RWPE1 (cell line): ENCODE measurements around the gene HS6ST3.

Source experiments
- CTCF ChIA-PET: fragments of 350-600 bp; sonication (Branson Sonifier 250); formaldehyde crosslinking; extraction: SDS; loops from one replicate; lab custom pipeline; 2021; lab: Yijun Ruan, JAX
- POLR2A ChIA-PET: fragments of 400-600 bp; formaldehyde crosslinking; extraction: SDS; loops from one replicate; lab custom pipeline; 2020; ENCODE audit warnings: antibody characterized with exemption; ENCODE audit not compliant: low non-redundant PET; lab: Yijun Ruan, JAX
- DNase-seq: peaks from one replicate; pipeline ENCODE4 v3.0.0; 2012; ENCODE audit warnings: low spot score
- H3K27ac ChIP-seq: fragments of 450-650 bp; 2 replicates; pipeline ENCODE4 v1.5.1; 2017
- TF ChIP-seq, protein P1 (sequence below): fragments of 450-650 bp; conservative IDR thresholded peaks from 2 replicates; pipeline ENCODE4 v1.5.1; 2017; ENCODE audit warnings: low read depth, mild to moderate bottlenecking

HS6ST3 gene

DNA sequence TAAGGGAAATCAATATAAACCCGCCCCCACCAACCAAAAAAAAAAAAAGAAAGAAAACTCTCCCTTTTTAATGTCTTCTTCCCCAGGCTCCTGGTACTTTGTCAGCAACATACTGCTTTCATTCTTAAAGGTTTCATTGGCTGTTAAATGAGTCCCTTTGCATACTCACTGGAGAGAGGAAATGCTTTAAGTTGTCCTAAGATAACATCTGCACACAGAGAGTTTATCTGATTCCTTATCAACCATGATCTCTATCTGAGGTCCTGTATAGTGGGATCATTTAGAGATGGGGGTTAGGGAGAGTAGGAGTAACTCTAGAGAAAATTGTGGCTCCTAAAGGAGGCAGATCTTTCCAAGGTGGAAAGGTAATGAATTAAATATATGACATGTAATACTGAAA is 747.9 kb downstream of the HS6ST3 start:
- POLR2A ChIA-PET, result no interaction called here
- TF ChIP-seq, protein P1, sequence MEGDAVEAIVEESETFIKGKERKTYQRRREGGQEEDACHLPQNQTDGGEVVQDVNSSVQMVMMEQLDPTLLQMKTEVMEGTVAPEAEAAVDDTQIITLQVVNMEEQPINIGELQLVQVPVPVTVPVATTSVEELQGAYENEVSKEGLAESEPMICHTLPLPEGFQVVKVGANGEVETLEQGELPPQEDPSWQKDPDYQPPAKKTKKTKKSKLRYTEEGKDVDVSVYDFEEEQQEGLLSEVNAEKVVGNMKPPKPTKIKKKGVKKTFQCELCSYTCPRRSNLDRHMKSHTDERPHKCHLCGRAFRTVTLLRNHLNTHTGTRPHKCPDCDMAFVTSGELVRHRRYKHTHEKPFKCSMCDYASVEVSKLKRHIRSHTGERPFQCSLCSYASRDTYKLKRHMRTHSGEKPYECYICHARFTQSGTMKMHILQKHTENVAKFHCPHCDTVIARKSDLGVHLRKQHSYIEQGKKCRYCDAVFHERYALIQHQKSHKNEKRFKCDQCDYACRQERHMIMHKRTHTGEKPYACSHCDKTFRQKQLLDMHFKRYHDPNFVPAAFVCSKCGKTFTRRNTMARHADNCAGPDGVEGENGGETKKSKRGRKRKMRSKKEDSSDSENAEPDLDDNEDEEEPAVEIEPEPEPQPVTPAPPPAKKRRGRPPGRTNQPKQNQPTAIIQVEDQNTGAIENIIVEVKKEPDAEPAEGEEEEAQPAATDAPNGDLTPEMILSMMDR, result no peak
- no peak for DNase-seq
- CTCF ChIA-PET, result no interaction called here
- H3K27ac ChIP-seq, result no peak overlapping the region

DNA sequence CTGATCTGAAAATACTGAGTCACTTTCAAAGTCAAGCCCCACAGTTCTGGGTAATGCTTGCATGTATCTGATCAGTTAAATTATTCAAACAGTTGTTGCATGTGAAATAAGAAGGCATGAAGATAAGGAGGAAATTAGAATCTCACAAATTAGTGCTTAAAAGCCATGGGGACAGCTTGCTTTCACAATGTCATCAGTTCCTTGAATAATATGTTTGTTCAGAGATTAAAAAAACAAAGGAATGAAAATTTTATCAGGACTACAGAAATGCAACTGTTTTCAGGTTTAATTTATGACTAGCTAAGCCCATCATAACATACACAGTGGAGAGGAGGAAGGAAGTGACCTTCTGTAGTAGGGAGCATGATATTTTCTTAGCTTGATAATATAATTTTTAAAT is 754.3 kb downstream of the HS6ST3 start:
- POLR2A ChIA-PET, result no interaction called here
- TF ChIP-seq, protein P1, result no peak
- CTCF ChIA-PET, result no interaction called here
- no peak for DNase-seq
- no peak overlapping the region for H3K27ac ChIP-seq

DNA sequence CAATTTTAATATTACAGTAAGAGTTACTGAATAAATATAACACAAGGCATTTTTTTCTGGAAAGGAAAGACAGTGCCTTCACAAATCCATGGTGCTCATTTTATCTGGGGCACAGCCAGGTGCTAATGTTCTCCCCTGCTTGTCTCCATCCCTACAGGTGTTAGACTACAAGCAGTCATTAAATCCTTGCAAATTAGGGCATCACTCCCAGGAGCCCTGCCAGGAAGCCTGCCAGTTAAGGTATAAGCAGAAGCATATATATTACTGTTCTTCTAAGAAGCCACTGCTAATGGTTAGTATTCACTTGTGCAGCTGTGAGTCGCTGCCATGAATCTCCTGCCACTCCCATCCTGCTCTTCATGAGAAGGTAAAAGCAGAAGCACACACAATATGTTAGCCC is 754.7 kb downstream of the HS6ST3 start:
- POLR2A ChIA-PET, result no interaction called here

DNA sequence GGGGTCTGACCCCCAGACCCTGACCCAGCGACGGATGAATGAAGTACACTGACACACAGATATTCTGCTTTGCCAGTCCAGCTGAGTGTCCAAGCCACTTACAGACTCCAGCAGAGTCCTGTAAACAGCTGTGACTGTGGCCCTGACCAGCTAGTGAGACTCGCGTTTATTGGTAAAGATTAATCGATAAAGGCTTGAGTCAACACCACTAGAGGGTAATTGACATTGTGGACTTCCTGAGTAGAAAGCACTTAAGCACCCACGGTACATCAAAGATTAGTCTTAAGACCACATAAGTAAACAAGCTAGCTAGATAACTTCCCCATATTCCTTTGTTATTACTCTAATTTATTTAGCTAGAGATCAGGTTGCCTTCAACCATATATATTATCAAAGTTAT is 758.4 kb downstream of the HS6ST3 start:
- H3K27ac ChIP-seq, result no peak overlapping the region
- TF ChIP-seq, protein P1, result no peak
- CTCF ChIA-PET, result interaction anchor here (0.7 kb wide), 1 partner anchor 40 kb away, joined by 3 read pairs; no protein-coding TSS in a partner anchor
- POLR2A ChIA-PET, result no interaction called here
- DNase-seq, result no peak

More for the DNA sequence above, 754.7 kb downstream of the HS6ST3 start:
- DNase-seq, result no peak
- H3K27ac ChIP-seq, result no peak overlapping the region
- TF ChIP-seq, protein P1, result no peak
- CTCF ChIA-PET, result no interaction called here

DNA sequence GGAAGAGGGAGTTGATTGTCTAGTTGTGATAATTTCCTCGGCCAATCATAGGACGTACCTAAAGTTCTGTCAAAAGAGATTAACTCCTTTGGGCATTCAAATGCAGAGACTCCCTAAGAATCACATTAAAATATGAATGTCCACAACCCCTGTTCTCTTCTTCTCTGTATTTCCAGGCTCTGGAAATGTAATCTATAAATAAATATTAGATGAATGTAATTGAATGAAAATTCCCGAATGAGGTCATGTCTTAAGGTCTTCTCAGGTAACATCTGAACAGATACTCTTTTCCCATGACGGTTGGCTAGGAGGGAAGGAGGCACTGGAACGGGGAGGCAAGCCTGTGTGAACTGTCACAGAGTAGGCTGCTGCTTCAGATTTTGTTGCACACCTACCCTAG is 759.2 kb downstream of the HS6ST3 start:
- TF ChIP-seq, protein P1, result no peak
- H3K27ac ChIP-seq, result no peak overlapping the region
- ChIA-PET CTCF (no interaction called here), POLR2A (no interaction called here)
- DNase-seq, result no peak

DNA sequence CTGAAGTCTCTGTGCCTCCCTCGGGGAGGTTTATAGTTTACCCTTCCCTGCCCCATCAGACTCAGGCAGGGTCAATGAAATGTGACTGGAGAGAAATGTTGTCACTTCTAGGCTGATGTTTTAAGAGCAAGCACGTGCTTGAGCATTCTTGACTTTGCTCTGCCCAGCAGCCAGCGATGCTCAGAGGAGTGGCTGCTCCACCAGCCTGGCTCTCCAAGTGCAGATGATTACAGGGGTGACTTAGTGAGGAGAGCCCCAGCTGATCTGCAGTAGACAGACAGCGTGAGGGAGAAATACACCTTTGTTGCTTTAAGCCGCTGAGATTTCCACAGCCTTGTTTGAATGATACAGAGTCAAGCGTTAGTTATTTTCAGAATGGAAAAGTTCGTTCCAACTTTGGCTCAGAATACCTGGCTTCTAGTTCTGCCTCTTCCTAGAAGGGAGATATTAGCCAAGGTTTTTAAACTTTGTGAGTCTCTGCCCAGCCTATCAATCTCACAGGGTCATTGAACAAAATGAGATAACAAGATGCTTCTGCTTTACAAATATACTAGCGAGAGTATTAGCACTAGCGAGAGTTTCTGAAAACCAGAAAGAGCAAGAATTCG is 760.7 kb downstream of the HS6ST3 start:
- TF ChIP-seq, protein P1, result no peak
- no peak for DNase-seq
- H3K27ac ChIP-seq, result no peak overlapping the region
- ChIA-PET POLR2A (no interaction called here), CTCF (no interaction called here)
